HEK293T (cell line): ENCODE results near the gene YPEL1.
"Not testable (repeated sequence)": the region's sequence is repeated elsewhere in the genome, so short reads cannot be mapped to it uniquely, and the experiment has no call there.

ENCODE experiments used
- CTCF ChIA-PET: fragments of 350-600 bp; formaldehyde crosslinking; extraction: SDS; loops from one replicate; lab custom pipeline; 2021; ENCODE audit warnings: antibody characterized with exemption, inconsistent platforms; lab: Yijun Ruan, JAX
- POLR2A ChIA-PET: fragments of 350-600 bp; formaldehyde crosslinking; extraction: SDS; loops from one replicate; lab custom pipeline; 2020; ENCODE audit warnings: antibody characterized with exemption, inconsistent platforms; lab: Yijun Ruan, JAX
- DNase-seq: peaks from one replicate; pipeline ENCODE4 v3.0.0; 2012; ENCODE audit warnings: mixed read lengths; ENCODE audit errors: extremely low spot score
- ARNT ChIP-seq: fragments of 450-650 bp; IDR thresholded peaks from 2 replicates; pipeline ENCODE4 v1.6.1; 2017; ENCODE audit warnings: mild to moderate bottlenecking
- BHLHE40 ChIP-seq: fragments of 450-650 bp; IDR thresholded peaks from 2 replicates; pipeline ENCODE4 v1.6.1; 2016; ENCODE audit warnings: mild to moderate bottlenecking, moderate library complexity, borderline replicate concordance
- CTBP1 ChIP-seq: fragments of 450-650 bp; IDR thresholded peaks from 2 replicates; pipeline ENCODE4 v1.6.1; 2016; ENCODE audit warnings: borderline replicate concordance
- ELF4 ChIP-seq: fragments of 450-650 bp; IDR thresholded peaks from 2 replicates; pipeline ENCODE4 v1.6.1; 2017; ENCODE audit warnings: antibody characterized with exemption
- FOXA1 ChIP-seq: fragments of 450-650 bp; IDR thresholded peaks from 2 replicates; pipeline ENCODE4 v1.6.1; 2016; ENCODE audit warnings: mild to moderate bottlenecking
- FOXK2 ChIP-seq: fragments of 450-650 bp; IDR thresholded peaks from 2 replicates; pipeline ENCODE4 v1.6.1; 2016; ENCODE audit warnings: mild to moderate bottlenecking
- FOXM1 ChIP-seq: fragments of 450-650 bp; IDR thresholded peaks from 2 replicates; pipeline ENCODE4 v1.6.1; 2017; ENCODE audit warnings: mild to moderate bottlenecking, borderline replicate concordance
- HDGF ChIP-seq: fragments of 450-650 bp; IDR thresholded peaks from 2 replicates; pipeline ENCODE4 v1.6.1; 2017; ENCODE audit warnings: antibody characterized with exemption, borderline replicate concordance
- L3MBTL2 ChIP-seq: fragments of 450-650 bp; conservative IDR thresholded peaks from 2 replicates; pipeline ENCODE4 v1.6.1; 2016; ENCODE audit warnings: mild to moderate bottlenecking
- LEF1 ChIP-seq: fragments of 450-650 bp; IDR thresholded peaks from 2 replicates; pipeline ENCODE4 v1.6.1; 2017; ENCODE audit warnings: mild to moderate bottlenecking, borderline replicate concordance
- NFRKB ChIP-seq: fragments of 450-650 bp; IDR thresholded peaks from 2 replicates; pipeline ENCODE4 v1.6.1; 2016; ENCODE audit warnings: mild to moderate bottlenecking, moderate library complexity
- PKNOX1 ChIP-seq: fragments of 450-650 bp; IDR thresholded peaks from 2 replicates; pipeline ENCODE4 v1.6.1; 2016
- SP1 ChIP-seq: fragments of 450-650 bp; IDR thresholded peaks from 2 replicates; pipeline ENCODE4 v1.6.1; 2017
- SUZ12 ChIP-seq: fragments of 450-650 bp; IDR thresholded peaks from 2 replicates; pipeline ENCODE4 v1.6.1; 2016; ENCODE audit warnings: mild to moderate bottlenecking
- TARDBP ChIP-seq: fragments of 450-650 bp; IDR thresholded peaks from 2 replicates; pipeline ENCODE4 v1.6.1; 2016
- ZNF384 ChIP-seq: fragments of 450-650 bp; IDR thresholded peaks from 2 replicates; pipeline ENCODE4 v1.6.1; 2016

Gene YPEL1

GRCh38 chr22:21719024-21719423 lies 16.6 kb downstream of the YPEL1 start:
- ChIA-PET CTCF (no interaction called here), POLR2A (interaction anchor here (0.7 to 1.0 kb wide), 3 partner anchors 14 to 263 kb away, joined by 3 read pairs; partner anchors contain the start of gene PPIL2)
- DNase-seq: no peak
- no peak for TF ChIP-seq SUZ12
- 0 out of 2 replicates have a peak, but pooled peaks have one; percentile 12 for TF ChIP-seq L3MBTL2

GRCh38 chr22:21718499-21718898 lies 17.1 kb downstream of the YPEL1 start:
- POLR2A ChIA-PET: interaction anchor here (0.6 to 1.0 kb wide), 3 partner anchors 15 to 241 kb away, joined by 3 read pairs; partner anchors contain the start of gene PPIL2
- DNase-seq: no peak
- CTCF ChIA-PET: no interaction called here
- TF ChIP-seq BHLHE40 (no peak), SUZ12 (no peak), FOXM1 (no peak)

- DNase-seq, POLR2A ChIA-PET, CTCF ChIA-PET: not testable (repeated sequence)
Observed at GRCh38 chr22:21716395-21717122, 19.0 kb downstream of the YPEL1 start.

- ChIA-PET POLR2A (no interaction called here), CTCF (no interaction called here)
- DNase-seq: no peak
- TF ChIP-seq LEF1: no peak
- TF ChIP-seq ZNF384: no peak
- no peak for TF ChIP-seq ELF4
- no peak for TF ChIP-seq L3MBTL2
- TF ChIP-seq CTBP1: no peak
- TF ChIP-seq ARNT: no peak
- no peak for TF ChIP-seq SUZ12
- TF ChIP-seq BHLHE40: no peak
Observed at GRCh38 chr22:21714786-21715185, 20.8 kb downstream of the YPEL1 start.

GRCh38 chr22:21714059-21714770 lies 21.4 kb downstream of the YPEL1 start:
- ChIA-PET POLR2A (no interaction called here), CTCF (interaction anchor here (1.0 to 1.6 kb wide), 2 partner anchors 21 to 224 kb away, joined by 3 to 5 read pairs; partner anchors contain the start of gene YPEL1)
- TF ChIP-seq CTBP1 (no peak), PKNOX1 (no peak), SUZ12 (no peak), SP1 (no peak), NFRKB (no peak), ELF4 (no peak), L3MBTL2 (no peak), FOXA1 (no peak), HDGF (no peak), BHLHE40 (no peak), ARNT (no peak), ZNF384 (no peak), FOXK2 (no peak), LEF1 (no peak)
- no peak for DNase-seq

GRCh38 chr22:21713428-21714058 lies 22.1 kb downstream of the YPEL1 start:
- CTCF ChIA-PET: interaction anchor here (1.0 to 1.6 kb wide), 2 partner anchors 22 to 225 kb away, joined by 3 to 5 read pairs; partner anchors contain the start of gene YPEL1
- DNase-seq: no peak
- POLR2A ChIA-PET: interaction anchor here (1.1 kb wide), 1 partner anchor 224 kb away, joined by 3 read pairs; no protein-coding TSS in a partner anchor
- TF ChIP-seq NFRKB: no peak
- no peak for TF ChIP-seq CTBP1
- TF ChIP-seq FOXM1: no peak
- no peak for TF ChIP-seq LEF1
- TF ChIP-seq HDGF: no peak
- no peak for TF ChIP-seq SUZ12
- TF ChIP-seq L3MBTL2: no peak
- TF ChIP-seq ZNF384: no peak
- TF ChIP-seq TARDBP: no peak

GRCh38 chr22:21712751-21713427 lies 22.7 kb downstream of the YPEL1 start:
- DNase-seq: peak; percentile 86
- CTCF ChIA-PET: interaction anchor here (1.0 to 1.6 kb wide), 2 partner anchors 22 to 225 kb away, joined by 3 to 5 read pairs; partner anchors contain the start of gene YPEL1
- POLR2A ChIA-PET: interaction anchor here (1.1 kb wide), 1 partner anchor 225 kb away, joined by 3 read pairs; no protein-coding TSS in a partner anchor
- TF ChIP-seq SUZ12 (no peak), FOXM1 (no peak), SP1 (no peak), ZNF384 (no peak), FOXK2 (no peak), HDGF (no peak), L3MBTL2 (no peak), TARDBP (no peak), LEF1 (no peak), FOXA1 (no peak), ELF4 (no peak)
